Psoas muscle (tissue), 8 donors: Measurements from ENCODE around the gene GRB10. TPM values are rescaled to one million over a fixed set of nuclear protein-coding genes. Genes with fewer than 3 reads are reported as not detected.

Experiments used
- ATAC-seq, 4 donors: fragments of 200-7000 bp; cut with Tn5 transposase; one replicate each; pipeline ENCODE4 v1.9.1; 2020; ENCODE audit warnings: moderate library complexity in 3 of 4, mild to moderate bottlenecking in 2 of 4
- DNase-seq, 2 donors: peaks; one replicate each; pipeline ENCODE4 v3.0.0-alpha.2; 2020
- H3K27ac ChIP-seq: fragments of 200-600 bp; one replicate; pipeline ENCODE4 v1.8.0; 2022
- H3K27me3 ChIP-seq, 3 donors: fragments of 200-600 bp in 1 of 3; one replicate each; pipeline versions ENCODE4 v1.6.1 to v1.8.0; 2013 to 2022; ENCODE audit warnings: low read length in 2 of 3, mild to moderate bottlenecking in 2 of 3, moderate library complexity in 1 of 3; ENCODE audit not compliant: insufficient read depth in 3 of 3
- H3K36me3 ChIP-seq, 2 donors: fragments of 200-600 bp in 1 of 2; one replicate each; pipeline versions ENCODE4 v1.6.1 to v1.8.0; 2013 to 2022; ENCODE audit warnings: low read depth in 1 of 2, mild to moderate bottlenecking in 1 of 2, moderate library complexity in 1 of 2; ENCODE audit not compliant: insufficient read depth in 1 of 2
- H3K4me1 ChIP-seq: fragments of 200-600 bp; one replicate; pipeline ENCODE4 v1.8.0; 2022
- H3K4me3 ChIP-seq: fragments of 200-600 bp; one replicate; pipeline ENCODE4 v1.8.0; 2022; ENCODE audit warnings: mild to moderate bottlenecking
- H3K9me3 ChIP-seq: fragments of 200-600 bp; one replicate; pipeline ENCODE4 v1.8.0; 2022
- WGBS, 3 donors: extraction: QIAGEN DNeasy Blood & Tissue Kit; methylation state at CpG; one replicate each; pipeline versions ENCODE4 v1.1.6 to v1.1.7; 2013; 5-methylcytosine and 5-hydroxymethylcytosine counted together
- intact Hi-C, 2 donors: fragments of 100-400 bp; cut with DNase I; formaldehyde crosslinking; loops; one replicate each; pipeline versions ENCODE4 v1.11.0 to v1.14.2; 2022
- polyA plus RNA-seq, 3 donors: library from polyadenylated mRNA; stranded (reverse); fragments of 200-250 nt; gene quantifications; one replicate each; pipeline ENCODE4 v1.2.3, GENCODE V29; 2013
- total RNA-seq, 4 donors: library from RNA; stranded (reverse); fragmentation: NEBNext Ultra II Directional in 2 of 4; extraction: Animal tissue kit (Norgen Biotek cat#: 25700) in 2 of 4; gene quantifications; one replicate each; pipeline versions ENCODE4 v1.2.1 to v1.2.4, GENCODE V29; 2021 to 2023
- TF ChIP-seq, protein P1 (sequence below): fragments of 200-600 bp; IDR thresholded peaks from one replicate; pipeline ENCODE4 v1.8.0; 2022; ENCODE audit warnings: antibody characterized with exemption
- donor health status: healthy with polysubstance abuse.
- donor health status: DM: no; HTN: no; CAD: no; lungs with moderate emphysema.
- donor health status: Bipolar disorder and iron deficiency.
- donor health status: healthy.
- donor health status: DM: yes; HTN: yes; CAD: no.
- donor health status: DM: no; HTN: no; CAD: no.
- donor health status: DM: no; HTN: no; CAD: no.
- donor health status: DM: yes; HTN: yes; CAD: no.

Gene GRB10
- total and polyA plus RNA-seq, 7 donors: 25.8 to 72.7 (median 53.0) TPM

DNA sequence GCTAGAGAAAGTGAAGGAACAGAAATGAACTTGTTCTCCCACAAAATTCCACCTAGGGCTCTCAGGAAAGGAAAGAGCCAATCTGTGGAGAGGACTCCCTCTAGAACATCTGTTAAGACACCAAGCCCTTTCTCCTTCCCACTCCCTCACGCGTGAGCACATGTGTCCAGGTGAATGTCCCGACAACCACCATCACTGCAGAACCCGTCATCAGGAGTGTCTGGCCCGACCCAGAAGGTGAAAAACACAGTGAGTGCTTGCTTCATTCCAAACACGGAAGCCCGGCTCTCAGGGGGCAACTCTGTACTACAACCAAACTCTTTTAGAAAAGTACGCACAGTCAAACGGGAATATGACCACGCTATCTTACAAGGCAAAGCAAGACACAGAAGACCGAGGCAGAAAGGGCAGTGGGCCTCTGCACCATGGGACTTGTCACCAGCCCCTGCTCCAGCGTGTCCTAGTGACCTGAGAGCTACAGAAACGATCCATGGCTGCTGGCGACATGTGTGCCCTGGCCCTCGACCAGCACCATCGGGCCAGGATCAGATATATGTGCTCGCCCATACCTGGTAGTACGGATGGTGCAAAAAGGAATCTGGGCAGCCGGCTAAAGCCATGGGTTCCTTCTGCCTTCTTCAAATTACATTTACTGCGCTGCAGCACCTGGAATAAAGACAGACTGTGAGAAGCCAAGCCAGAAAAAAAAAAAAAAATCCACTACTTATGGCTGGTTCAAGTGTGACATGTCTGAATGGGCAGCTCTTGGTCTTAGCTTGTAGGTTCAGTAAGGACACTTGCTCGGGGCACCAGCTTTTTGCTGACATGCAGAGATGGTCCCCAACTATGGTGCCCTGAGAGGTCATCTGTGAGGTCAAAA, 50.8 kb downstream of the GRB10 start:
- Histone ChIP-seq H3K9me3 (no peaks in the 10 kb centered on the region), H3K27ac (no peak overlapping the region), H3K4me3 (no peak overlapping the region), H3K27me3 (no peaks in the 10 kb centered on the region), H3K4me1 (peaks cover 73% of the 10 kb centered on the region), H3K36me3 (no peaks in the 10 kb centered on the region)
- ATAC-seq (peak; percentile 4 to 45 (median 22)), DNase-seq (no peak)
- intact Hi-C loops: loop anchor here in 1 of 2 donors (5.0 kb wide), 1 partner anchor 60 kb away; no protein-coding TSS in a partner anchor
- TF ChIP-seq, protein P1, sequence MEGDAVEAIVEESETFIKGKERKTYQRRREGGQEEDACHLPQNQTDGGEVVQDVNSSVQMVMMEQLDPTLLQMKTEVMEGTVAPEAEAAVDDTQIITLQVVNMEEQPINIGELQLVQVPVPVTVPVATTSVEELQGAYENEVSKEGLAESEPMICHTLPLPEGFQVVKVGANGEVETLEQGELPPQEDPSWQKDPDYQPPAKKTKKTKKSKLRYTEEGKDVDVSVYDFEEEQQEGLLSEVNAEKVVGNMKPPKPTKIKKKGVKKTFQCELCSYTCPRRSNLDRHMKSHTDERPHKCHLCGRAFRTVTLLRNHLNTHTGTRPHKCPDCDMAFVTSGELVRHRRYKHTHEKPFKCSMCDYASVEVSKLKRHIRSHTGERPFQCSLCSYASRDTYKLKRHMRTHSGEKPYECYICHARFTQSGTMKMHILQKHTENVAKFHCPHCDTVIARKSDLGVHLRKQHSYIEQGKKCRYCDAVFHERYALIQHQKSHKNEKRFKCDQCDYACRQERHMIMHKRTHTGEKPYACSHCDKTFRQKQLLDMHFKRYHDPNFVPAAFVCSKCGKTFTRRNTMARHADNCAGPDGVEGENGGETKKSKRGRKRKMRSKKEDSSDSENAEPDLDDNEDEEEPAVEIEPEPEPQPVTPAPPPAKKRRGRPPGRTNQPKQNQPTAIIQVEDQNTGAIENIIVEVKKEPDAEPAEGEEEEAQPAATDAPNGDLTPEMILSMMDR: no peak
- 57 to 78% (median 63%) methylated on average over 21 of the region's 21 CpGs for WGBS, 3 donors

DNA sequence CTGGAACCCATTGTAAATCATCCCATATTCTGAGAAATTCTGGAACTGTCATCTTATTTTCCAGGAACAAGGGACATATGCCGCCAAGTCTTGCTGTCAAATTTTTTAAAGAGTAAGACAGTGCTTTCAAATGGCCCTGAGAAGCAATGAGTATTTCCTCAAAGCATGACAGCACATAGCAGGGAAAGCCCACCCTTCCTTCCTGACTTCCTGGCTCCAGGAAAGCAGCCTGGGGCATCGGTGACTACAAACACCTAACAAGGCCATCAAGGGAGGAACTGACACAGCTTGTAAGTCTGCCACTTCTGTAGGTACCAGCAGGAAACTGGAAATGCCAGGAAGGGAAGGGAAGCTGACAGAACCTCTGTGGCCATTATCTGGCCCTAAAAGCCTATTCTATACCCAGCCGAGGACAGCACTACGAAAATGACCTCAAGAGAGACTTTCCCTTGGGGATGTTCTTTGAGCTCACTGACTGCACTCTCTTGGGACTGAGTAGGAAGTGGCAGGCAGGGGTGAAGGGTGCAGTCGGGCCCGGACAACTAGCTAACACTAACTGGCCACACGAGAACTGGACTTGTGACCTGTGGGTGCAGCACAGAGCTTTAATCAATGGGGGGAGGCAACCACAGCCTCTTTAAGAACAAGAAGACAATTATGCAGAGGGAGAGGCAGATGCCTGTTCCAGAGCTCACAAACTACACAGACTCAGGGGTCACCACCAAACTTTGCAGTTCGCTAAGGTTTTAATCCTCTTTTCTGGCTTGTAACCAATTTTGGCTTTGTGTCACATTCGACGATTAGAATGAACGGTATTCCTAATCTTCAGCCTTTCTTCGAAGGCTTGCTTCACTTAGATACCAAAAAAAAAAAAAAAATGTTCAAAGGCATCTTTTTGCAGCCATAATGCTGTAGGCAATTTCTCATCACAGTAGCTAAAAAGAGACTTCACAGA, 52.0 kb downstream of the GRB10 start:
- intact Hi-C loops: loop anchor here in 1 of 2 donors (5.0 kb wide), 1 partner anchor 62 kb away; no protein-coding TSS in a partner anchor
- no peaks in the 10 kb centered on the region for H3K27me3 ChIP-seq
- peaks cover 81% of the 10 kb centered on the region for H3K4me1 ChIP-seq
- DNase-seq (no peak), ATAC-seq (peak in 3 of 4 donors; percentile 24 to 34 (median 30))
- 38 to 44% (median 40%) methylated on average over 12 of the region's 12 CpGs for WGBS, 3 donors
- no peaks in the 10 kb centered on the region for H3K36me3 ChIP-seq
- no peak overlapping the region for H3K4me3 ChIP-seq
- H3K27ac ChIP-seq: peak overlapping the region; percentile 31
- no peaks in the 10 kb centered on the region for H3K9me3 ChIP-seq
- TF ChIP-seq, protein P1: no peak

DNA sequence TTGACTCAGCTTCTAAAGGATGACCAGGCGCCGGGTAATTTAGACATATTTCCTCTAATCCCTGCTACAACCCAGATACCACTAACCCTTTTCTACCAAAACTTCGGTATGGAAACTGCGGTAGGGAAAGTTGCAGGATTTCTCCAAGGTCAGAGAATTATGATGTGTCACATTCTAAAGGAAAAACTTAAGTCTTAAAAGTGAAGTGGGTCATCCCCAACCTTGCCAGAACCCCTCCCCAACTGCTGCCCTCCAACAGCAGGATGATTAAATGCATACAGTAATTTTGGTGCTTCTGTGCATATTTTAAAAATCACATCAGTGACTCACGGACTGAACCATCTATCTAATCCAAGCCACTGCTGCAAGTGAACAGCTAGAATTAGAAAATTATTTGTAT, 52.7 kb downstream of the GRB10 start:
- 39 to 64% (median 49%) methylated on average over 5 of the region's 5 CpGs for WGBS, 3 donors
- peaks cover 81% of the 10 kb centered on the region for H3K4me1 ChIP-seq
- no peaks in the 10 kb centered on the region for H3K27me3 ChIP-seq
- H3K27ac ChIP-seq: no peak overlapping the region
- H3K9me3 ChIP-seq: no peaks in the 10 kb centered on the region
- peaks cover 0 to 1% of the 10 kb centered on the region in 2 donors for H3K36me3 ChIP-seq
- intact Hi-C loops: loop anchor here in 1 of 2 donors (5.0 kb wide), 1 partner anchor 62 kb away; no protein-coding TSS in a partner anchor
- TF ChIP-seq, protein P1: no peak
- H3K4me3 ChIP-seq: no peak overlapping the region
- ATAC-seq (no peak), DNase-seq (no peak)

DNA sequence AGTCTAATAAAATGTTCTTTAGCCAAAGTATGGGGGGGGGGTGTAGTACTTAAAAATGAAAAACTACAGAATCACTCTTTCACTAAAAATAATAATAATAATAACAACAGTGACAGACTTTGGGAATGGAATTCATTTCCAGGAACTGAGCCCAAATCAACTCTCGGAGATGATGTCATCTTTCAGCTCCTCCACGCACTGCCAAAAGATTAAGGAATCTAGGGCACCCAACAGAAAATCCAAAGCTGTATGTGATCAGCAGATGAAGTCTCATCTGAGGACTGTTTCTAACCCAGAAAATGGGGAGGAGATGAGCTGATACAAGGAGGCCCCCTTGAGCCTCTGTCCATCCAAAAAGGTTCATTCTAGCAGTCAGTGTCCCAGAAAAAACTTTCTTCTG, 54.5 kb downstream of the GRB10 start:
- no peak overlapping the region for H3K4me3 ChIP-seq
- 10 to 12% (median 11%) methylated on average over 2 of the region's 2 CpGs for WGBS, 3 donors
- TF ChIP-seq, protein P1: no peak
- no peaks in the 10 kb centered on the region for H3K9me3 ChIP-seq
- peaks cover 0 to 14% of the 10 kb centered on the region in 2 donors for H3K36me3 ChIP-seq
- intact Hi-C loops: no loop called here
- no peak for DNase-seq
- H3K4me1 ChIP-seq: peaks cover 79% of the 10 kb centered on the region
- no peaks in the 10 kb centered on the region for H3K27me3 ChIP-seq
- H3K27ac ChIP-seq: peak overlapping the region; percentile 23
- ATAC-seq: peak in 2 of 4 donors; percentile 22 to 42
